DOHH2 (cell line): Measurements from ENCODE around the gene PGR.

Experiments used
- CTCF ChIP-seq: fragments of 200-600 bp; sonication (generic); IDR thresholded peaks from one replicate; pipeline ENCODE4 v1.5.1; 2014; ENCODE audit warnings: antibody characterized with exemption, mild to moderate bottlenecking, low read depth, low read length; ENCODE audit not compliant: poor library complexity, severe bottlenecking
- EZH2phosphoT487 ChIP-seq: fragments of 200-600 bp; sonication (generic); IDR thresholded peaks from 2 replicates; pipeline ENCODE4 v1.6.1; 2017; ENCODE audit warnings: borderline replicate concordance, mild to moderate bottlenecking, antibody characterized with exemption, low read length, moderate library complexity, mixed read lengths

GRCh38 chr11:101138245-101138930, 8.8 kb upstream of the PGR start:
- no peak for TF ChIP-seq CTCF
- no peak for TF ChIP-seq EZH2phosphoT487
